Stimulated activated CD4-positive, alpha-beta T cell treated with anti-CD3 and anti-CD28 coated beads, TNF-alpha, amount 100 ng/mL, for 1 hour (primary cell): ENCODE data around the gene IQSEC1.

Experiments
- DNase-seq, 3 donors: peaks; one replicate each; pipeline ENCODE4 v3.0.0-alpha.2; 2020; ENCODE audit warnings: low read depth in 3 of 3, low spot score in 1 of 3

The IQSEC1 gene

DNA sequence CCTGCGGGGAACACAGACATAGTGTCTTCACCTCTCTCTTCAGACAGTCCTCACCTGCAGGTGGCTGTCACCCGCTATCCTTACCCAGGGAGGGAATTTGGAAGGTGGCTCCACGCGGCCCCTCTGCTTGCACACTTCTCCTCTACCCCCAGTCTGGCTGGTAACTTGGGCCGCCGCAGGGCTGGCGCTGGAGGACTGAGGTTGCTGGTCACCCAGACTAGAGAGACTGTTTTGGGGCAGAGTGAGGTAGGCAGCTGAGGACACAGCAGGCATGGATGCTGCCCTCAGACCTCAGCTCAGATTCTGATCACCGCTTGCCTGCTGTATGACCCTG lies 12.6 kb upstream of the IQSEC1 start:
- no peak for DNase-seq

DNA sequence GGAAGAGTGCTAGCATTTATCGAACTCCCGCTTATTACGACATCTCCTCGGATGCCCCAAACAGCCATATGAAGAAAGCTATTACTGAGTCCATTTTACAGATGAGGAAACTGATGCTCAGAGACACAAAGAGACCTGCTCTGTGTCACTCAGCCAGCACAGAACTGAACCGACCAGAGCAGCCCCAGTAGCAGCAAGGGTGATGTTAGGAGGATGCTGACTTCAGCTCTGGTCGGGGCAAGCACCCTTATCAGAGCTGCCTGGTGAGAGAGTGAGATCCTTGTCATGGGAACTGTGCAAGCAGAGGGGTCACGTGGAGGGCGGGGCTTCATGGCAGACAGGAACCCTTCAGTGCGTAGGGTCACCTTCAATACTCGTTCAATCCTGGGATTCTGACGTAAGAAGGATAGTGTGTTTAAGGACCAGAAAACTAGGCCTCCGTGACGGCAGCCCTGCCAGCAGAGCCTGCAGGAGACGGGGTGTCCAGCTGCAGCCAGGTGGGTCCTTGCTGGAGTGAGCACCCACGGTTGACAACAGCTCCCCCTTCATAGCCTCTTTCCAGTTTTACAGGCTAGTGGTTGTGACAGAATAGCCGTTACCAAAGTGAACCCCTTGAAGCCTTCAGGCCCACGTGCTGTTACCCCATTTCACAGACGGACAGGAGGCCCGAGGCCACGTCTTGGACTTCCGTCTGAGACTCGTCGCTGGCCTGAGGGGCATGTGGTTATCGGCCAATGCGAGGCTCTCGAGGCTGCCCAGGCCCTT lies 12.0 kb upstream of the IQSEC1 start:
- DNase-seq, result no peak

GRCh38 chr3:13083898-13084297 lies 10.7 kb upstream of the IQSEC1 start:
- no peak for DNase-seq

DNA sequence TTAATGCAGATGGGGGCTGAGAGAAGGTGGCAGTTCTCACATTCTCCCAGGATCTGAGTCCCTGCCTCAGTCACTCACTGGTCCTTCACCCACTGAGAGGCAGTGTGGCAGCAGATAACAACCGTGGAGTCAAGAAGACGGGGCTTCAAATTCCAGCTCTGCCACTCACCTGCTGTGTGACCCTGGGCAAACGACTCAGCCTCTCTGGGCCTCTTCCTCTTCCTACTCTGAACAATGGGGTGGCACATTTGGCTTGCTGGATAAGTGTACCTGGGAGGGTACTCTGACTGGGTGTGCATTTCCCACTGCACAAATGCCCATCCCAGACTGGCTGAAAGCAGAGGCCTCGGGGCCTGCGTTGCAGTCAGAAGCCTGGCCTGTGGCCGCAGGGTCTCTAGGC lies 10.0 kb upstream of the IQSEC1 start:
- DNase-seq, result no peak

DNA sequence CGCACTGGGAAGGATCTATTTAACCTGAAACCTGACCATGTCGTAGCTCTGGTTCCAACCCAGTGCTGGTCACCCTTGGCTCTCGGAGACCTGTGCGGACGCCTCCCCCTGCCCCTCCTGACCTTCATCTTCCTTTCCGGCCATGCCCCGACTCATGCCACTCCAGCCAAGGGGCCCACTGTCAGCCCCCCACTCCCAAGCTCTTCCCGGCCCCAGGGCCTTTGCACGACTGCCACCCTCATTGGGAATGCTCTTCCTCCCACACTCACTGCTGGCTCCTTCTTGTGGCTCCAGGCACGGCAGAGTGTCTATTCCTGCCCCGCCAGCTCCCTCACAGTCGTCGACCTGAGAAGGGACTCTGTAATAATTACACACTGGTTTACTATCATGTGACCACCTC lies 9.4 kb upstream of the IQSEC1 start:
- DNase-seq, result no peak

DNA sequence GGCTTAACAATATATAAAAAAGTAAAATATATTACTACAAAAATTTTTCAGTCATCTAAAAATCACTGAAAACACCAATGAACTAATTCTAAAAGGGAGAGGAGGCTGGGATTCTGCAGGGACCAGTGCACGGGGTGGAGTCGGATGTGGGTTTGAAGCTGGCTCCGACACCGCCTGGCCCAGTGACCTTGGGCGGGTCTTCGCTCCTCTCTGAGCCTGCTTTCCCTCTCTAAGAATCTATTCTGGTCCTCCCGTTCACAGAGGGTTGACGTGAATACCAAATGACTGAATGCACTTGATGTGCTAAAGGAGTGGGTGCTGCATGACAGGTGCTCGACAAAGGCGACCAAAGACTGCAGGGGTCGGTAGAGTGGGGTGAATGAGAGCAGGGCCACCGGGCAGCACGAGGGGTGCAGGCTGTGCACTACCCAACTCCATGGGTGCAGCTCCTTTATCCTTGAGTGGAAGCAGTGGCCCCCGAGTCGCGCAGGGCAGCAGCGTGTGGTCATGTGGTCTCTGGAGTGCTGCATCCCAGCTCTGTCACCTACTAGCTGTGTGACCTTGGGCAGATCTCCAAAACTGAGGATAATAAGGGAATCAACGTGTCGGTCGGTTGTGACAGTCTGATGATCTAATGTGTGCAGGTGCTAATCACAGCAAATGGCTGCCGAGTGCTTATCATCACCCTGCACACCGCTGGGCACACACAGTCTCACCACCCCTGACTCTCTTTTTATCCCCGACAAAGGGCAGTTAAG lies 8.6 kb upstream of the IQSEC1 start:
- DNase-seq, result no peak

DNA sequence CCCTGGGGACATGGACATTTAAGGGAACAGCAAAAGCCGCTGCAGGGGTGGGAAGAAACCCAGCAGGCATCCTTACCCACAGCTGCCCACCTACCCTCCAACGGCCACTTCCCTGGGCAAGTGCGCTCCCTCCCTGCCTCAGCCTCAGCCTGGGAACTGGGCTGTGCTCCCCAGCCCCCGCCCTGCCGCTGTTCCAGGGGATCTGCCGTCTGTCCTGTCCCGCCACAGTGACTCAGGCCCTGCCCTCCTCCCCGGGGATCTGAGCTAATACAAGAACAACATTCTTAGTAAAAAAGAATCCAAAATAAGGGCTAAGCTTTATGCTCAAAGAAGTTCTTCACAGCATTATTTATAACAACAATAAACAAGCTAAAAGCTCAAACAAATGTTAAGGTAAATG lies 7.4 kb upstream of the IQSEC1 start:
- no peak for DNase-seq

- no peak for DNase-seq
Measured at GRCh38 chr3:13080026-13080425, 6.8 kb upstream of the IQSEC1 start.

DNA sequence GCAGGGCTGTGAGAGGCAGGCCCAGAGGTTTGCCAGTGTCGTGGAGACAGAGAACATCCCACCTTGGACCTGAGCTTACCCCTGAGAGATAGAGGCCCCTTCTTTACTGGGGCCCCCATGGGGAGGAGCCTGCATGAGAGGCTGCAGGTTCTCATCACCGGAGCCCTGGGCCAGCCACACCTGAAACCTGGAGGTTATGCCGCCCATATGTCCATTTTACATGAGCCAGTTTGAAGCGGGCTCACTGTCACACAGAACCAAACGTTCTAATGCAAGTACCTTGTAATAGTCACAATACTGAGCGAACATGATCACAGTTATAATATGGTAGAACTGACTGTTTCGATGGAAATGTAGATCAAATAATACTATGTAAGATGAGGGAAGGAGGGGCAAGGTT lies 6.3 kb upstream of the IQSEC1 start:
- DNase-seq, result no peak

DNA sequence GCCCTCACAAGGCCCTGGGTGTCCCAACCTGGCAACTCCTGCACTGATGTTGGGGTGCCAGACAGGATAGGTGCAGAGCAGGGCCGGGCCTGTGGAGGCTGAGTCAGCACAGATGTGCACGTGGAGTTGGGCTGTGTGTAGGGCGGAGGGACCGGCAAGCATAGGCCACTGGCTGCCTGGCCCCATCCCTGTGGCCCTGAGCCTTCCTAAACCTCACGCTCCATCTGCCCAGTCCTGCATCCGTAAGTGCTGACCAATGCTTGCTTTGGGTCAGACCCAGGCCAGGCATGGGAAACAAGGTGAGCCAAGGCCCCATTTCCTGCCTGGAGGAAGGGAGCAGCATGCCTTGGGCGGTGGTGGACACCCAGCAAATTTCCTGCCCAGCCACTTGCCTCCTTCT lies 5.8 kb upstream of the IQSEC1 start:
- no peak for DNase-seq

- no peak for DNase-seq
Measured at GRCh38 chr3:13078163-13078905, 5.1 kb upstream of the IQSEC1 start.

- DNase-seq, result no peak
Measured at GRCh38 chr3:13077431-13078162, 4.4 kb upstream of the IQSEC1 start.

DNA sequence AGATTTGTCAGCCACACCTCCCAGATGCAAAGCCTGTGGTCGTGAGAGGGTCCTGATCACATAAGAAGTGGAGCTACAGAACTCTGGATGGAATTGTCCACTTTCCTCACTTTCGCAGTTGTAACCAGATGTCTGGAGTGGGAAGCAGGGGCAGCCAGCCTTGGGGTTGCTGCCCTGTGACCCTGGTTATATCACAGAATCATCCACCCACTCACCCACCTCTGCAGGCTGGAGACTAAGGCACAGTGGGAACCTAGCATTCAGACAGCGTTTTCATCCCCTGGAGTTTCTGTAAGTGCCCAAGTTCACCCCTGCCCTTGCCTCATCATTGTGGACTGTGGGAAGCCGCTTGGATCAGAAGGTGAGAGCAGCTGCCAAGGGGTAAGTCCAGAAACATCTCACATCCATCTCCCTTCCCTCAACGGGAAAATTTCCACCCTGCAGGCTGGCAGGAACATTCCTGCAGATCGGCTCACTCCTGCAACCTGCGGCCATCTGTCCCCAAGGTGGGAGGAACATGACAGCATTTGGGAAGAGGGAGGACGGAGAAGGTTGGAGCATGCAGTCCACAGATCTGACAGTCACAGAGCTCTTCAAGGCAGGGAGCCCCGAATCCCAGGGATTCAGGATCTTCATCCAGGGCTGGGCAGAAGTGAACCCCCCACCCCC lies 2.9 kb upstream of the IQSEC1 start:
- no peak for DNase-seq

GRCh38 chr3:13075318-13075717 lies 2.1 kb upstream of the IQSEC1 start:
- DNase-seq, result no peak

DNA sequence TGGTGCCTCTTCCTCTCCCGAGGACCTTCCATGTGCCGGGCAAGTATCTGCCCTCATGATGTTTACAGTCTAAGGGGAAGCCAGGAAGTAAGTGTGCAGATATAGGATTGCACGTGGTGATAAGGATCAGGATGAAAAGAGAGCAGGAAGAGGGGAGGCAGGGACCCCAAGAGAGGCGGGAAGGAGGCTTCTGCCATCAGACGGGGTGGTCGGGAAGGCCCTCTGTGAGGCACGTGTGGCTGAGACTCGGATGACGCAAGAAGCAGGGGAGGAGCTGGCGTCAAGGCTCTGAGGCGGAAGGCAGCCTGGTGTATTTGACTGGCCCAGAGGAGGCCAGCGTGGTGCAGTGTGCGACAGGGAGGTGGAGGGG lies 762 bp upstream of the IQSEC1 start:
- no peak for DNase-seq

DNA sequence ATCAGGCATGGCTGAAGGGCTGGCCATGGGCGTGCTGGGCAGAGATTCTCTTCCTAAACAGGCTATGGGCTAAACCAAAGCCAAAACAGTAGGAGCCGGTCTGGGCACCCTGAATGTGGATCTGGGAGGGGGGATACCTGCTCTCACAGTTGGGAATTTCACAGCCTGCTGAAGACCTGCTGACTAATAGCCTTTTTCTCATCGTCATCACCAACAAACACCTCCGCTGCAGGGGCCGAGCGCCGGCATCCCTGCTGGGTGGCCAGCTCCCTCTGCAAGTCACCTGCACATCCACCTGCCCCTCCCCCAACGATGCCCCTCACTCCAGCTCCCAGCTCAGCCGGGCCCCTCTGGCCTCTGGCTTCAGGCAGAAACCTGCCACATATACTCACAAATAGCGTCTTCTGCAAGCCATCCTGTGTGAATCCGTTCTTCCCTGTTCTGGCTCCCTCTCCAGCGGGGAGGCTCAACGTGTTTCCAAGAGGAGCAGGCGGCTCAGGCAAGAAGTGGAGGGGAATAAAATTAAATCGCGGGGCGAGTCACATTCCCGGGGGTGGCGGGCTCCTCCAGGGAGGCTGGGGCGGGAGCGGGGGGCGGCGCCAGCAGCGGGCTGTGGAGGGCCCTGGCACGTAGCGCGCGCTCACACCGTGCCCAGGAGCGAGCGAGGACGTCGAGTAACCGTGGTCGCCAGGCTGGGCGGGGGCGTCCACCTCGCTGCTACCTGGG lies 466 bp downstream of the IQSEC1 start:
- no peak for DNase-seq

- DNase-seq, result no peak
Measured at GRCh38 chr3:13072239-13072599, 1.0 kb downstream of the IQSEC1 start.

DNA sequence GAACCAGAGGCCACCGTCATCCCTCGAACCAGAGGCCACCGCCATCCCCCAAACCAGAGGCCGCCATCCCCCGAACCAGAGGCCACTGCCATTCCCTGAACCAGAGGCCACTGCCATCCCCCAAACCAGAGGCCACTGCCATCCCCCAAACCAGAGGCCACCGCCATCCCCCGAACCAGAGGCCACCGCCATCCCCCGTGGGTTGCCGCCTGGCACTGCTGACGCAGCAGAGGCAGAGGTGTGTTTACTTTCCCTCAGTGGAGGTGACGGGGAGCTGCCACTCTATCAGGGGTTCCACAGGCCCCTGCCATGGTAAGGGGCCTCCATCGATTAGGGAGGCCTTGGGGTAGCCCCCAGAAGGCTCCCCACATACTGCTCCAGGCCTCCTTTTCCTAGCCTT lies 1.5 kb downstream of the IQSEC1 start:
- DNase-seq, result no peak

GRCh38 chr3:13070391-13071070 lies 2.7 kb downstream of the IQSEC1 start:
- DNase-seq, result no peak

DNA sequence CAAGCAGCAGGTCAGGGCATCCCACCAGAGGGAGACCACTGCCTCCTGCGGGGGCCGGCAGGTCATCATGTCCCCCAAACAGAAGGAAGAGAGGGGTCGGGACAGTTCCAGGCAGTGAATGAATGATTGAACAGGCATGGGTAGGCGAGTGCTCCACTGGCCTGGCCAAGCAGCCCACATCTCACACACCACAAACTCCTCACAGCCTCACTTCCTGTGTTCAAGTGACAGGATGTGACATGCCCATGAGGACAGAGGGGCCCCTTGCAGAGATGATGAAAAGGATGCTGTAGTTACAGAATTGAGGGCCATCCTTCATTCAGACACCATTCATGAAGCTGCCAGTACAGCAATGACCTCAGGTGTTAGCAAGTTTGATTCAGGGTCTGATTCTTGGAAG lies 3.7 kb downstream of the IQSEC1 start:
- DNase-seq, result peak in 2 of 3 donors; percentile 7 to 13
